ENCODE measurements around the gene ESPN.
"Not testable (repeated sequence)": the region's sequence is repeated elsewhere in the genome, so short reads cannot be mapped to it uniquely, and the experiment has no call there.

Gene ESPN

GRCh38 chr1:6423321-6423999 is 1.1 kb upstream of the ESPN start:
- no peak for DNase-seq (ENCODE audit: extremely low read depth, low read depth)
- no peak overlapping the region for H3K4me3 ChIP-seq (replicated peaks; ENCODE audit: low read depth, low read length)
- TF ChIP-seq, protein P1, sequence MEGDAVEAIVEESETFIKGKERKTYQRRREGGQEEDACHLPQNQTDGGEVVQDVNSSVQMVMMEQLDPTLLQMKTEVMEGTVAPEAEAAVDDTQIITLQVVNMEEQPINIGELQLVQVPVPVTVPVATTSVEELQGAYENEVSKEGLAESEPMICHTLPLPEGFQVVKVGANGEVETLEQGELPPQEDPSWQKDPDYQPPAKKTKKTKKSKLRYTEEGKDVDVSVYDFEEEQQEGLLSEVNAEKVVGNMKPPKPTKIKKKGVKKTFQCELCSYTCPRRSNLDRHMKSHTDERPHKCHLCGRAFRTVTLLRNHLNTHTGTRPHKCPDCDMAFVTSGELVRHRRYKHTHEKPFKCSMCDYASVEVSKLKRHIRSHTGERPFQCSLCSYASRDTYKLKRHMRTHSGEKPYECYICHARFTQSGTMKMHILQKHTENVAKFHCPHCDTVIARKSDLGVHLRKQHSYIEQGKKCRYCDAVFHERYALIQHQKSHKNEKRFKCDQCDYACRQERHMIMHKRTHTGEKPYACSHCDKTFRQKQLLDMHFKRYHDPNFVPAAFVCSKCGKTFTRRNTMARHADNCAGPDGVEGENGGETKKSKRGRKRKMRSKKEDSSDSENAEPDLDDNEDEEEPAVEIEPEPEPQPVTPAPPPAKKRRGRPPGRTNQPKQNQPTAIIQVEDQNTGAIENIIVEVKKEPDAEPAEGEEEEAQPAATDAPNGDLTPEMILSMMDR (IDR thresholded peaks at IDR 0.05; ENCODE audit: low read depth, low read length, missing control alignments), result peak; percentile 80

GRCh38 chr1:6424000-6424565 is 493 bp upstream of the ESPN start:
- no peak for DNase-seq (ENCODE audit: extremely low read depth, low read depth)
- H3K4me3 ChIP-seq (replicated peaks; ENCODE audit: low read depth, low read length), result no peak overlapping the region
- TF ChIP-seq, protein P1 (IDR thresholded peaks at IDR 0.05; ENCODE audit: low read depth, low read length, missing control alignments), result no peak

DNA sequence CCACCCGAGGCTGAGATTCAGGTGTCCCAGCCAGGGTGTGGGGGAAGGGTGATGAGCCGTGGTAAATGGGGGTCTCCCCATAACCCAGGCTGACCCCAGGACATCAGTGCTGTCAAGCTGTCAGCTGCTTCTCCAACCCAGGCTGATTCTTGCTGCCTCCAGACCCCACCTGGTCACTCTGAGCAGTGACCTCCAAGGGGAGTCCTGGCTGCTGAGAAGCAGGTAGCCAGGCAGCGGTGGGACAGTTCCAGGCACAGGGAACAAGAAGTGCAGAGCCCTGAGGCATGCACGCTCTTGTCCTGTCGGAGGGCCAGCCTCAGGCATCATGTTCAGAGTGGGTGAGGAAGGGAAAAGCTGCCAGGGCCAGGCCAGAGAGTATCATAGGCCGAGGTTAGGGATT is 1.1 kb downstream of the ESPN start:
- no peak overlapping the region for H3K4me3 ChIP-seq (replicated peaks; ENCODE audit: low read depth, low read length)
- TF ChIP-seq, protein P1 (IDR thresholded peaks at IDR 0.05; ENCODE audit: low read depth, low read length, missing control alignments), result no peak
- no peak for DNase-seq (ENCODE audit: extremely low read depth, low read depth)

DNA sequence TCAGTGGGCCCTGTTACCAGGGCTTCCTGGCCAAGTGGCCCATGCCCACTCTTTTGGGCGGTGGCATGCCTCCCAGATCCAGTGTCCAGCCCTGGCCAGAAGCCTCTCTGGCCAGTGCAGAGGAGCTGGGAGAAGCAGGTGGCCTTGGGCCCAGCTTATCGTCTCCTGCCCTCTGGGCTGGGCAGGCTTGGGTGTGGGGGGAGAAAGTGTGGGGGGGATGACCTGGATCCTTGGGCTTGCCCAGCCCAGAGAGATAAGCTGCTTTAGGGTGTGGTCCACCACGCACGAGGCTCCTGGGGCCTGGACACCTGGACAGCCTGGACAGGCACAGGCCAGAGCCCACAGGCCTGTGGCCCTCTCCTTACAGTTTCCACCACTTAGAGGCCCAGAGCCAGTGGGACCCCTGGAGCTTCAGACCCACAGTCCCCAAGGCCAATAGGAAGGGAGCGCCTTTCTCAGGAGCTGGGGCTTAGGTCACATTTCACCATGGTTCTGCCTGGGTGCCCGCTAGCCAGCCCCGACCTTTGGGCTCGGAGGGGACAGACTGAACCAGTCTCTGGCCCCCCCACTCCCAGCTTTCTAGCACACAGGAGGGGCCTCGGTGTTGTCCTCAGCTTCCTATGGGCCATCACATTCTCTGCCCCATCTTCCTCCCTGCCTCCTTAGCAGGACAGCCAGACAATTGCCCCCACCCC is 1.8 kb downstream of the ESPN start:
- TF ChIP-seq, protein P1 (IDR thresholded peaks at IDR 0.05; ENCODE audit: low read depth, low read length, missing control alignments), result no peak
- no peak for DNase-seq (ENCODE audit: extremely low read depth, low read depth)
- H3K4me3 ChIP-seq (replicated peaks; ENCODE audit: low read depth, low read length), result no peak overlapping the region

GRCh38 chr1:6426972-6427350 is 2.4 kb downstream of the ESPN start:
- DNase-seq (ENCODE audit: extremely low read depth, low read depth), result no peak
- TF ChIP-seq, protein P1 (IDR thresholded peaks at IDR 0.05; ENCODE audit: low read depth, low read length, missing control alignments), result no peak
- H3K4me3 ChIP-seq (replicated peaks; ENCODE audit: low read depth, low read length), result no peak overlapping the region

GRCh38 chr1:6427441-6428390 is 3.1 kb downstream of the ESPN start:
- TF ChIP-seq, protein P1 (IDR thresholded peaks at IDR 0.05; ENCODE audit: low read depth, low read length, missing control alignments), result no peak
- no peak overlapping the region for H3K4me3 ChIP-seq (replicated peaks; ENCODE audit: low read depth, low read length)
- no peak for DNase-seq (ENCODE audit: extremely low read depth, low read depth)

DNA sequence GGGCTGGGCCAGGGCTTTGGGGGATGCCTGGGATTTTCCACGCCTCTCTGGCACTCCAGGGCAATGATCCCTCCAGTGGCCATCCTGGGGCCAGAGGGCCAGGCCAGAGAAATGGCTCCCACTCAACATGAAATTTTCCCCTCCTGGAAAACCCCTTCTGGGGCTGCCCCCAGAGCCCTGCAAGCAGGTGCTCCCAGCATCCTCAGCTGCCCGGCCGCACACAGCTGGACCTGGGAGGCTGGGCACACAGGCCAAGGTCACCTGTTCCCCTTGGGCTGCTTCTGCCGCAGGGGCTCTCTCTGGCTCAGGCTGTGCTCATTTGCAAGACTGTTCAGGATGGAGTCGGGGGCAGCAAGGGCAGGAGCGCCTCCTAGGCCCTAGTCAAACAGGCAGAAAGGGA is 3.9 kb downstream of the ESPN start:
- not testable (repeated sequence) for DNase-seq (ENCODE audit: extremely low read depth, low read depth)

DNA sequence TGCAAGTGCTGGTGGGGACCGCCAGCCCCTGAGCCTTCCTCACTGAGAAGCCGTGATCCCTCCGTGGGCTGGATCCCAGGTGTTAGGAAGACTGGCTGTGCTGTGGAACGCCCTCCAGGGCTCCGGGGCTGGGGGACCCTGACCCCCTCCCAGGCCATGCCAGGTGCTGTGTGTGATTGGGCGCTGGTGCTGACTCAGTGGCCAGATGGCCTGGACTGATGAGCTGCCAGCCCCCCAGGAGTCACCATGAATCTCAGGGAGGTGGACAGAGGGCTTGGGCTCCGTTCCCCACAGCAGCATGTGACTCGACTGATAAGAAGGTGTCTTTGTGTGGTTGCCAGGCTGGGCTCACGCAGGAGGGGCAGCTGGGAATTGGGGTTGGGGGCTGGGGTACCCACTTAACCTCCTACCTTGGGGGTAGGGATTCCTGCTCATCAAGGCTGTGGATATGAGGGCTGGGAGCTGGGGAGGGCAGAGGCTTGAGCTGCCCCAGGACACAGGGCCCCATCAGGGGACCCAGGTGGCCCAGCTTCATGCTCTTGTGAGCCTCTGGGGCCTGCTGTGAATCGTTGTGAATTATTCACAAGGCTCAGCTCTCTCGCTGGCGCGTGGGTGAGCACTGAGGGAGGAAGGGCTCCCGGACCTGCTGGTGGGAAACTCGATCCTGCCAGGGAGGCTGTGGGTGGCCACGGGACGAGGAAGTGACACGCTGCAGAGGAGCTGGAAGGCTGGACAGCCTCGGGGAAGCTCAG is 5.3 kb downstream of the ESPN start:
- not testable (repeated sequence) for DNase-seq (ENCODE audit: extremely low read depth, low read depth); H3K4me3 ChIP-seq (replicated peaks; ENCODE audit: low read depth, low read length)

More for the DNA sequence above, 3.9 kb downstream of the ESPN start:
- not testable (repeated sequence) for H3K4me3 ChIP-seq (replicated peaks; ENCODE audit: low read depth, low read length)
